Neural cell (in vitro differentiated cells): ENCODE measurements around the gene CACNA1F.

Experiments
- CTCF ChIP-seq: fragments of 450-650 bp; IDR thresholded peaks from 2 replicates; pipeline ENCODE4 v1.5.1; 2014; ENCODE audit warnings: antibody characterized with exemption, mild to moderate bottlenecking, moderate library complexity; ENCODE audit not compliant: poor library complexity, severe bottlenecking
- POLR2AphosphoS5 ChIP-seq: IDR thresholded peaks from 2 replicates; pipeline ENCODE4 v1.6.1; 2012

- no peak for TF ChIP-seq CTCF
- no peak for TF ChIP-seq POLR2AphosphoS5
Measured at GRCh38 chrX:49202022-49202421, 31.1 kb downstream of the CACNA1F start.
